Immature natural killer cell (primary cell): ENCODE data around the gene HEMGN. TPM values are rescaled to one million over a fixed set of nuclear protein-coding genes. Genes with fewer than 3 reads are reported as not detected.

Experiments
- DNase-seq, 3 donors: peaks; one replicate each; pipeline ENCODE4 v3.0.0; 2022; ENCODE audit warnings: mixed read lengths in 1 of 3
- H3K27ac Mint-ChIP-seq, 6 donors: one replicate each; pipeline ENCODE4 v1.8.0; 2020; ENCODE audit warnings: mixed read lengths in 6 of 6, mild to moderate bottlenecking in 5 of 6, inconsistent platforms in 4 of 6, moderate library complexity in 3 of 6
- H3K27me3 Mint-ChIP-seq, 3 donors: one replicate each; pipeline ENCODE4 v1.8.0; 2020 to 2021; ENCODE audit warnings: low read depth in 3 of 3, mild to moderate bottlenecking in 3 of 3, mixed read lengths in 3 of 3, moderate library complexity in 3 of 3, inconsistent platforms in 1 of 3
- H3K36me3 Mint-ChIP-seq, 3 donors: one replicate each; pipeline ENCODE4 v1.8.0; 2020; ENCODE audit warnings: mixed read lengths in 3 of 3, inconsistent platforms in 2 of 3, mild to moderate bottlenecking in 2 of 3
- H3K4me1 Mint-ChIP-seq, 2 donors: one replicate each; pipeline ENCODE4 v1.8.0; 2020; ENCODE audit warnings: inconsistent platforms in 2 of 2, mild to moderate bottlenecking in 2 of 2, mixed read lengths in 2 of 2, moderate library complexity in 1 of 2
- H3K4me3 Mint-ChIP-seq, 5 donors: one replicate each; pipeline ENCODE4 v1.8.0; 2020; ENCODE audit warnings: mild to moderate bottlenecking in 5 of 5, mixed read lengths in 5 of 5, inconsistent platforms in 3 of 5, moderate library complexity in 3 of 5
- H3K9me3 Mint-ChIP-seq, 6 donors: one replicate each; pipeline ENCODE4 v1.8.0; 2020; ENCODE audit warnings: mild to moderate bottlenecking in 6 of 6, mixed read lengths in 6 of 6, inconsistent platforms in 4 of 6, moderate library complexity in 3 of 6
- polyA plus RNA-seq, 3 donors: library from polyadenylated mRNA; unstranded; fragments of 300-500 nt; fragmentation: Illumina TruSeq; gene quantifications; one replicate each; pipeline ENCODE4 v1.2.3, GENCODE V29; 2021

The HEMGN gene, protein sequence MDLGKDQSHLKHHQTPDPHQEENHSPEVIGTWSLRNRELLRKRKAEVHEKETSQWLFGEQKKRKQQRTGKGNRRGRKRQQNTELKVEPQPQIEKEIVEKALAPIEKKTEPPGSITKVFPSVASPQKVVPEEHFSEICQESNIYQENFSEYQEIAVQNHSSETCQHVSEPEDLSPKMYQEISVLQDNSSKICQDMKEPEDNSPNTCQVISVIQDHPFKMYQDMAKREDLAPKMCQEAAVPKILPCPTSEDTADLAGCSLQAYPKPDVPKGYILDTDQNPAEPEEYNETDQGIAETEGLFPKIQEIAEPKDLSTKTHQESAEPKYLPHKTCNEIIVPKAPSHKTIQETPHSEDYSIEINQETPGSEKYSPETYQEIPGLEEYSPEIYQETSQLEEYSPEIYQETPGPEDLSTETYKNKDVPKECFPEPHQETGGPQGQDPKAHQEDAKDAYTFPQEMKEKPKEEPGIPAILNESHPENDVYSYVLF
- 1 to 10 TPM in 1 of 3 donors, under 1 TPM in 2; 0.77 to 1.8 (median 0.97) TPM for polyA plus RNA-seq

DNA sequence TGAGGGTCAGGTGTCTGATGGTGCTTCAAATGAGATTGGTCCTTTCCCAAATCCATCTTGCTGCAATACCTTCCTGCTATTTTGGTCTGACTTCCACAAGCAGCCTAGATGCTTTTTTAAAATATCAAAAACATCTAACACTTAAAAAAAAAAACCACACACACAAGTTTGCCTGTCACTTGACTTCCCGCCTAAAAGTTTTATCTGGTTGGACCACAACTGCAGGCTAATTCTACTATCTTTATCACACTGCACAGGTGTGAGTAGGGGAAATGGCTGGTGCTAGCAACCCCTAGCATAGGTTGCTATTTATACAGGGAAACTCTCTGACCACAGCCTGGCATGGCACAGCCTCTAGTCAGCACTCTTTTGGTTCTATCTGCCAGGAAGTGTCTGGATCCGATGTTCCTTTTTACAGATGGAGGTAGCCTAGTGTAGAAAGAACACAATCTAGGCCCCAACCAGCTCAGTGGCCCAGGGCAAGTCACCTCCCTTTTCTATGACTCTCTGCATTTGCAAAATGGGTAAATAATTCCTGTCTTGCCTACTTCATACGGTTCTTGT, at the start of gene HEMGN:
TSS of gene HEMGN (minus strand) at position 92 of the 564 bp plus-strand sequence. CDS start at position 56, 36 bp downstream.
- Mint-ChIP-seq H3K27me3 (no peaks in the 10 kb centered on the region), H3K27ac (peak within 1 kb of the TSS; percentile 72 to 94 (median 87)), H3K4me1 (peaks cover 15 to 19% of the 10 kb centered on the region in 2 donors), H3K4me3 (peak within 1 kb of the TSS; percentile 15 to 64 (median 36)), H3K36me3 (no peaks in the 10 kb centered on the region), H3K9me3 (no peaks in the 10 kb centered on the region)
- DNase-seq, result peak; percentile 62 to 63 (median 62)

DNA sequence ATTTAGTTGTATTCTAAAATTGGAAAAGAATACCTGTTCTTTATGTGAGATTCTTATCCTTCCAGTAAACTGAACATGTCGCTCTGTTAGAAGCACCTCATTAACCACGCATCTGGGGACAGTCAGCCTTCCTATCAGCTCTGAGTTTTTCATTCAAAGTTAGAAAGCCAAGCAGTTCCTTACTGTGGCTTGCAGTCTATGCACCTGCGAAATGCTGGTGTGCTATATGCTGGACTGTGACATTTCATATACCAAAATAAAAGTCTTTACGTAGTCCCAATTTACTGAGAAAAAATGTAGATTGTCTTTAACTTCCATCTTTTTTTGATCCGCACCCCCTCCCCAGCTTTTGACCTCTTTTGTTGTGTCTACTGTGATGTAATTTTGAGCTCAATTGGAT, 49.5 kb upstream of the HEMGN start:
- no peak for DNase-seq
- H3K36me3 Mint-ChIP-seq, result no peaks in the 10 kb centered on the region
- H3K9me3 Mint-ChIP-seq, result no peaks in the 10 kb centered on the region
- no peak overlapping the region for H3K4me3 Mint-ChIP-seq
- H3K27ac Mint-ChIP-seq, result peak overlapping the region in 1 of 6 donors; percentile 25
- peaks cover 44 to 69% of the 10 kb centered on the region in 2 donors for H3K4me1 Mint-ChIP-seq
- peaks cover 5 to 12% (median 8%) of the 10 kb centered on the region in 3 donors for H3K27me3 Mint-ChIP-seq

DNA sequence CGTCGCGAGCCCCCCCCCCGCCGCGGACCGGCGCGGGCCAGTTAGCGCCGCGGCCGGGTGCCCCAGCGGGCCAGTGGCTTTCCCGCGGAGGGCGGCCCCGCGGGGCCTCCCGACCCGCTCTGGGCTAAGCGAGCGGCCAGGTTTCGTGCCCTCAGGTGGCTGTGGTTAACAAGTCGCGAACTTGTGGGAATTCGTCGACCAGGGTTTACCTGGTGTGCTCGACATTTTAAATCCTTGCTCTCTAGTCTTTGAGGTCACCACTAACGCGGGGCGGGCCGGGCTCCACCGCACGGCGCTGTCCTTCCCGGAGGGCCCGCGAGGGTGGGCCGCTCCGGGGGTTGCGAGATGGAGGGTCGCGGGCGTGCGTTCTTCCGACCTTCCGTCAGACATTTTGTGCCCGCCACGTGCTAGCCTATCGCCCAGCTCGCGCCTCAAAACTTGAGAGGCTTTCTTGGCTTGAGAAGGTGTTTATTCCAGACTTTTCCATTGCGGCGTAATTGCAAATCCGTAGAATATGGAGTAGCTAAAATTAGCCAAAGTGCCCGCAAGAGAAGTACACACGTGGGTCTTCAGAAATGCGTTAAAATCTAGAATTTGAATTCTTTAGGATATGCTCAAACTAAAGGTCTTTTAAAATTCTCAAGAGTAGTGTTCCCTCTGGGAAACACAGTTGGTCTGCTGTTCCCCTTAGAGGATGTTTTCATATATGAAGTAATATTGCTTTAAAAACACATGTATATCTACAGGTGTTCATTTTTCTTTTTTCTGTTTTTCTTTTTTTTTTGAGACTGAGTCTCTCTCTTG, 47.3 kb upstream of the HEMGN start:
- peaks cover 5 to 12% (median 10%) of the 10 kb centered on the region in 3 donors for H3K27me3 Mint-ChIP-seq
- peak overlapping the region; percentile 79 to 84 (median 82) for H3K4me3 Mint-ChIP-seq
- no peaks in the 10 kb centered on the region for H3K36me3 Mint-ChIP-seq
- H3K4me1 Mint-ChIP-seq, result peaks cover 35 to 57% of the 10 kb centered on the region in 2 donors
- H3K9me3 Mint-ChIP-seq, result no peaks in the 10 kb centered on the region
- H3K27ac Mint-ChIP-seq, result peak overlapping the region; percentile 62 to 90 (median 87)
- DNase-seq, result no peak

DNA sequence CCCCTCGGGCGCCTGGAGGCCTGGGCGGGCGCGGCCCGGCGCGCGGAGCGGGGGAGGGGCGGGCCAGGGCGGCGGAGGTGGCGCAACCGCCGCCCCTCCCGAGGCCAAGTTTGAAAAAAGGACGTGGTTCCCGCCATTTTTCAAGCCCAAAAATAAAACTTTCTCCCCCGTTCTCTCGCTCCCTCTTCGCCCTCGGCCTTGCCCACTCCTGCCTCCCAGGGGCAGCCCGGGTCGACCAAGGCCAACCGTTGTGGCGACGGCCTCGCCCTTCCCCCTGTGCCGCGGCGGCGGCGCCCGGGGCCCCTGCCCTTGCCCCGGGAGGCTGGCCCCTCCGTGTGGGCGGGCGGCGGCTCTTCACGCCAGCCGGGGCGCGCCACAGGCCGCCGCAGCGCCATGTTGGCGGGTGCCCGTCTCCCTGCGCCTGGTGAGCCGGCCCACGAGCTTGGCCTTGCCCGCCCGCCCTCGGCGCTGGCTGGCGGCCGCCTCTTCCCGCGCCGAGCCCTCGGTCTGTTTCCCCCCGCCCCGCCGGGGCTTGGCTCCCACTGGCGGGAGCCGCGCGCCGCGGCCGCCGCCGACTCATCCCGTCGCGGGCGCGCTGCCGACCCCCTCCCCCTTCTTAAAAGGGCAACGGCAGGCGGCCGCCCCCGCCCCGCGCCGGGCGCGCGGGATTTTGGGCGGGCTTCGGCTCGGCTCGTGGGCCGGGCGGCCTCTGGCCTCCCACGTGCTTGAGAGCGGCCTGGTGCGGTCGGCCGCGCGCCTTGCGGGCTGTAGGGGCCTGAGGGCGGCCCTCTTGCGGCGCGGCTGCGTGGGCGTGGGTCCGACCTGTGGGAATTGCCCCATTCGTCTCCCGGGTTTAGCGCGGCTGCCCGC, 46.5 kb upstream of the HEMGN start:
- H3K27me3 Mint-ChIP-seq, result peaks cover 5 to 12% (median 10%) of the 10 kb centered on the region in 3 donors
- peak overlapping the region in 4 of 5 donors; percentile 53 to 80 (median 64) for H3K4me3 Mint-ChIP-seq
- no peaks in the 10 kb centered on the region for H3K36me3 Mint-ChIP-seq
- peak overlapping the region in 2 of 6 donors; percentile 51 to 57 for H3K27ac Mint-ChIP-seq
- DNase-seq, result peak; percentile 82 to 85 (median 84)
- H3K4me1 Mint-ChIP-seq, result peaks cover 32 to 48% of the 10 kb centered on the region in 2 donors
- no peaks in the 10 kb centered on the region for H3K9me3 Mint-ChIP-seq

DNA sequence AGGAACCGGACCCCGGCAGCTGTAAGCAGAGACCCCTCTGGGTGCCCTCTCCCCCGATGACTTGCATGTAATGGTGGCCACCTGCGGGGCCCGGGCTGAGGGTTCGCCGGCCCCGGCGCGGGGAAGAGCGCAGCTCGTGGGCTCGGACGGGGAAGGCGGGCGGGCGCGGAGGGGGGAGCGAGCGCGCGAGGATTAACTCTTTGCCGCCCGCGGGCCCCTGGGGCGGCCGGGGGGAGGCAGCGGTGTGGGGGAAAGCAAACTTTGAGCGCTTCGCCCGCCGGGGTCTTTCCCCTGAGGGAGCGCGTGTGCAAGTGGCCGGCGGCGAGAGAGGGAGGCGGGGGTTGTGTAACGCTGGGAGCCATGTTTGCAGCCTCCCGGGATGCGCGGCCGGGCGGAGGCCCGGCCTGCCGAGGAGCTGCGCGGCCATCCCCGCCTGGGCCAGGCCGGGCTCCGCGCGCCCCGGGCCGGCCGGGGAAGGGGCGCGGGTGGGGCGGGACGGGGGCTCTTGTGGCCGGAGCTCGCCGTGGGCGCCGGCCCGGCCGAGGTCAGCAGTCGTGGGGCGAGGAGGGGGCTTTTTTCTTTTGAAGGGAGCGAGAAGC, 45.7 kb upstream of the HEMGN start:
- H3K4me1 Mint-ChIP-seq, result peaks cover 28 to 41% of the 10 kb centered on the region in 2 donors

DNA sequence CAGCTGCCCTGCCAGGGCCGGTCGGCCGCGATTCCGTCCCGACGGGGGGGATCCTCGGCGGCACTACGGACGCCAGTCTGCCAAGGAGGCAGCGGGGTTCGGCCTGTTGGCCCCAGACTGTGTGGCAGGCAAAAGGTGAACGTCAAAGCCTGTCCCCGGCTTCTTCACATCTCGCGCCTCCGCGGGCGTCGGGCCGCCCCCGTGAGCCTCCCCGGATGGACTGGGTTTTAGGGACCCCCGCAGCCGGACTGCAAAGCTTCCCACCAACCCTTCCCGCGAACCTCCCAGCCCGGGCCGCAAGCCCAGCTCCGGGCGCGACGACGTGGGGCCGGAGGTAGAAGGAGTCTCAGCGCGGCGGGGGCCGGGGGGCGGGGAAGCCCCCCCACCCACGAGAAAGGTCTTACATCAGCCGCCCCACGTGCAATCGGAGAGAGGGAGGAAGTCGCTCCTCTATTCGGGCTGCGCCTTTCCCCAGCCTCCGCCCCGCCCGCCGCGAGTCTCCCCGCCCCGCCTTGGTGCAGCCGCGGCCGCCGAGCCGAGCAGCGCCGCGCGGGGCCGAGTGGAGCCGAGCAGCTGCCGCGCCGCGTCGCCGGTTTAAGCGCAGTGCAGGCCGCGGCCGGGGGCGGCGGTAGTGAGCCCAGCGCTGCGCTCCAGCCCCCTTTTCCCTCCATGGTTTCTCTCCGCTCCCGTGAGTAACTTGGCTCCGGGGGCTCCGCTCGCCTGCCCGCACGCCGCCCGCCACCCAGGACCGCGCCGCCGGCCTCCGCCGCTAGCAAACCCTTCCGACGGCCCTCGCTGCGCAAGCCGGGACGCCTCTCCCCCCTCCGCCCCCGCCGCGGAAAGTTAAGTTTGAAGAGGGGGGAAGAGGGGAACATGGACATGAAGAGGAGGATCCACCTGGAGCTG, 45.0 kb upstream of the HEMGN start, which contains the start of gene ANP32B:
TSS of gene ANP32B (plus strand) at position 659 of the 906 bp plus-strand sequence. CDS start at position 874, 215 bp downstream.
- peak within 1 kb of the TSS; percentile 75 to 86 (median 85) for H3K4me3 Mint-ChIP-seq
- H3K9me3 Mint-ChIP-seq, result no peaks in the 10 kb centered on the region
- peaks cover 24 to 35% of the 10 kb centered on the region in 2 donors for H3K4me1 Mint-ChIP-seq
- H3K36me3 Mint-ChIP-seq, result no peaks in the 10 kb centered on the region
- H3K27ac Mint-ChIP-seq, result peak within 1 kb of the TSS in 5 of 6 donors; percentile 69 to 85 (median 78)
- peaks cover 5 to 12% (median 11%) of the 10 kb centered on the region in 3 donors for H3K27me3 Mint-ChIP-seq
- DNase-seq, result peak; percentile 91 to 92 (median 92)

More for the DNA sequence above, 45.7 kb upstream of the HEMGN start:
- Mint-ChIP-seq H3K27ac (peak overlapping the region in 4 of 6 donors; percentile 24 to 85 (median 76)), H3K36me3 (no peaks in the 10 kb centered on the region), H3K27me3 (peaks cover 5 to 12% (median 11%) of the 10 kb centered on the region in 3 donors), H3K4me3 (peak overlapping the region; percentile 75 to 86 (median 85)), H3K9me3 (no peaks in the 10 kb centered on the region)
- peak in 2 of 3 donors; percentile 63 for DNase-seq

DNA sequence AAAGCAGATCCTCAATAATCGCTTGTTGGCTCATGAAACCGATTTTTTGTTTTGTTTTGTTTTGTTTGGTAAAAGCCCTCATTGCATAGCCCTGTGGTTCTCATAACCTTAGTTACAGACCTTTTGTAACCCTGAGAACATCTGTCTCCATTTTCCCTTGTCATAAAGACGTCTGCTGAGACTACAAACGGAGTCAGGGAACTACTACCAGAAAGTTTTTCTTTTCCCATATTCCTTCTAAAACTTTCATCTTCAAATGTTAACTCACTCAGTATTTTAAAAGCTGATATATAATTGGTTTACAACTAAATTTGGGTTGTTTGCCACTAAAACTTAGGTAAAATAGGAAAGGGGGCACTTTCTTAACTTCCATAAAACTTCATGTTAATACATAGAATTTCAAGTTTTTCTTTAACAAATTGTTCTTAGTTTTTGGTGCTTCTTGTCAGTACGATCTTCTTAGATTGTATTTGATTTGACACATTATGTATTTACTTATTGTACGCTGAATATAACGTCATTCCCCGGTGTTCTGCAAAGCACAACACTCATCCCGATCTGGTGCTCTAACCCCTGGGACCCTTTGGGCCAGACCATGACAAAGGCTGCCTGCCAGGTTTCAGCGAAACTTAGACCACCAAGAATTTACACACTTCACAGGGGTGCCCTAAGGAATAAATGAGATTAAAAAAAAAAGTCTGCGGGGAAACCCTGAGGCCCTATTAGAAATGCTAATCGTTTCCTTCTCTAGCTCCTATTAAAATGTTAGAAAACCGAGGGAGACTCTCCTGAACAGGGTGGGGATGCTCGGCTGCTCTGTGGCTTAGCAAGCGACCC, 44.1 kb upstream of the HEMGN start:
- no peaks in the 10 kb centered on the region for H3K36me3 Mint-ChIP-seq

DNA sequence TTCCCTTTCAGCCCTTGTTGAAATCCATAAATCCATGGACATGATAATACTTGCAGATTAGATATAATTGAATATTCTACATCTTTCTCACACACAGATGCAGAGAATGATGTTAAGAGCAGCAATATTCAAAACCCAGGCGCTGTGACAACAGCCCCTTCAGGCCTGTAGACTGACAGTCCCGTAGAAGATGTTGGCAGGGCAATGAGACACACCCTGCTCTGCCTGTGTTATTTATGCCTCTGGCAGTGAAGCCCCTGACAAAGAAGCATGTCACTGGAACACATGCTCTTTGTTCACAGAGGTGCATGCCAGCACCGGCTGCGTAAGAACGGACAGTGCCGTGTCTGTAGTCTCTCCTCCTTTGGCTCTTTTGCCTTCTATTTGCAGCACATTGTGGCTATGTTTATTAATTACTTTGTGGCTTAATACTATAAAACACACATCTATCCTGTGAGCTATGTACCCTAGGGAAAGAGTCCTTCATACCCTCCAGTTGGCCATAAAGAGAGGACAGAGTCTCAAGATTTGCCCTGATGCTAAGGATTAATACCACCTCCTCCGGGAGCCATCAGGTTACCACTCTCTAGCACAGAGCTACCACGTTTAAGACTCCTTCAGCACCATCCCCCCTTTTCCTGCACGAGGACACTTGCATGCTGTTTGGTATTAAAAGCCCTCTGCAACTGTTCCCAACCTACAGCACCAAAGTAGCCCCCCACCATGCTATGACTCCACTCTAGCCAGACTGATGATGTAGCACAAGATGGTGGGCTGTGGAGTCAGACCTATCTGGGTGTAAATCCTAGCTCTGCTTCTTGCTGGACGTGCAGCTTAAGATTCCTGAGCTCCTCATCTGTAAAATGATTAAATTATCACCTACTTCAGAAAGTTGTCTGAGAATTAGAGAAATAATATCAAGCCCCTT, 43.2 kb upstream of the HEMGN start:
- H3K4me3 Mint-ChIP-seq, result peak overlapping the region in 1 of 5 donors; percentile 86
- peak overlapping the region in 2 of 6 donors; percentile 67 to 69 for H3K27ac Mint-ChIP-seq
- H3K9me3 Mint-ChIP-seq, result no peaks in the 10 kb centered on the region
- DNase-seq, result no peak
- no peaks in the 10 kb centered on the region for H3K36me3 Mint-ChIP-seq
- H3K27me3 Mint-ChIP-seq, result peaks cover 5 to 12% (median 11%) of the 10 kb centered on the region in 3 donors
- H3K4me1 Mint-ChIP-seq, result peaks cover 12 to 18% of the 10 kb centered on the region in 2 donors

More for the DNA sequence above, 44.1 kb upstream of the HEMGN start:
- Mint-ChIP-seq H3K4me1 (peaks cover 18 to 27% of the 10 kb centered on the region in 2 donors), H3K27me3 (peaks cover 5 to 12% (median 11%) of the 10 kb centered on the region in 3 donors), H3K9me3 (no peaks in the 10 kb centered on the region), H3K4me3 (peak overlapping the region; percentile 56 to 86 (median 63)), H3K27ac (peak overlapping the region in 5 of 6 donors; percentile 36 to 81 (median 60))
- DNase-seq, result no peak

DNA sequence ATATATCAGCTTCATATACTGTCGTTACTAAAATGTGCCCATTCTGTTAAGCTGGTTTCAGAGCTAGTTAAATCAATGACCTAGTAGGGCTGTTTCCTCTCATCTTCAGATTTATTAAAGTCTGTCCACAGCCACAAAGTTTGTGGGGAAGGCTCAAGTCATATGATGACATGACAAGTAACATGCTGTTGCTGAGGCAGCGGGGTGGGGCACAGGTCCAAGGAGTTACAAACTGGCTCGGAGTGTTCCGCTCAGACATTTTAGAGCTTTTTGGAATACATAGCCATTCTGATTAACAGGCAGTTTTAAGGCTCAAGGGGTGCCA, 42.5 kb upstream of the HEMGN start:
- Mint-ChIP-seq H3K9me3 (no peaks in the 10 kb centered on the region), H3K27me3 (peaks cover 5 to 10% (median 8%) of the 10 kb centered on the region in 3 donors), H3K4me1 (peaks cover 7 to 10% of the 10 kb centered on the region in 2 donors), H3K27ac (no peak overlapping the region), H3K36me3 (no peaks in the 10 kb centered on the region), H3K4me3 (no peak overlapping the region)
- DNase-seq, result no peak
